ENCODE measurements around the gene CD163L1. TPM values are rescaled to one million over a fixed set of nuclear protein-coding genes. Genes with fewer than 3 reads are reported as not detected.

CD163L1 gene
- under 0.01 and 0.22 TPM in 2 replicates for total RNA-seq (2012; rRNA removed)

DNA sequence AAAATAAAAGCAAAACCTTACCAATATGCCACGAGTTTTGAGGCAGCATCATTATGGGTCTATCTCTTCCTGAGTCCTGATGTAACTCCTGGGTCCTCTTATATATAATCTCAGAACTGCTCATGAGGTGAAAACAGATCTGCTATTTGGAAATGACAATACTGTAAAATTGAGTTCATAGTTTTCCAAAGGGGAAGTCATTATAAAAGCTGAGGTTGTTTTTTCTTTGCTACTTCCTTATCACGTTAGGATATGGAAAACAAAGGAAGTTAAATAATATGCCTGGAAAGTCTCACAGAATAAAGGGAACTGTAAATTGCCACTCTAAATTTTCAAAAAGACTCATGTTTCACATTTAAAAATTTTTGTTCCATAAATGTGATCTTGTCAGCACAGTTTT is at the start of gene CD163L1:
Gene CD163L1 (minus strand): TSS at position 78 of the 400 bp plus-strand sequence. CDS start 26 bp downstream, at position 52.
- H3K36me3 ChIP-seq (ENCODE audit: insufficient read depth, low read length): no peaks in the 10 kb centered on the region
- no peaks in the 10 kb centered on the region for H3K27me3 ChIP-seq (ENCODE audit: control insufficient read depth, insufficient read depth, low read length)
- no peak within 1 kb of the TSS for H3K9ac ChIP-seq (ENCODE audit: low read depth, low read length)
- no peak within 1 kb of the TSS for H3K4me3 ChIP-seq (ENCODE audit: low read length)
- no peaks in the 10 kb centered on the region for H3K9me3 ChIP-seq (replicated peaks; ENCODE audit: low read length)
- no peak within 1 kb of the TSS for H3K4me2 ChIP-seq (ENCODE audit: low read length)
- H3K4me1 ChIP-seq (ENCODE audit: control insufficient read depth, insufficient read depth, low read length): no peaks in the 10 kb centered on the region

DNA sequence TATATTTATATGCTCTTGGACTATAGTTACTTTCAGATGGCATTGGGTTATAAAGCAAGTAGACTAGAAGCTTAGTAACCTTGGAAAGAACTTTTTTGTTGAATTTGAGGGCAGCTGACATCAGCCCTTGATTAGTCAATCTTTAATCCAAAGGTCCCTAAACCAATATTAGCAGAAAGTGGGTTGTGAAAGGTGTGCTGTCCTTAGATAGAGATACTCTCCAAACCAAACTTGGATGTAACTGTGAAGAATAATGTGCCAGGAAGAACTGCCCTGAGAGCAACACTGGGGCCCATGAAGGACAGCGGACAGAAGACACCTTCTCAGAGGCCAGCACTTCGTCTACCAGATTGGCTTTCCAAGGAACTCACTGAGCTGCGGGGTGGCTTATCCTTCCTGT is 49.1 kb upstream of the CD163L1 start:
- Histone ChIP-seq H3K4me3 (ENCODE audit: low read length) (no peak overlapping the region), H3K36me3 (ENCODE audit: insufficient read depth, low read length) (no peaks in the 10 kb centered on the region), H3K9me3 (replicated peaks; ENCODE audit: low read length) (no peaks in the 10 kb centered on the region), H3K9ac (ENCODE audit: low read depth, low read length) (no peak overlapping the region), H3K4me1 (ENCODE audit: control insufficient read depth, insufficient read depth, low read length) (peaks cover 9% of the 10 kb centered on the region), H3K27me3 (ENCODE audit: control insufficient read depth, insufficient read depth, low read length) (no peaks in the 10 kb centered on the region), H3K4me2 (ENCODE audit: low read length) (no peak overlapping the region)

DNA sequence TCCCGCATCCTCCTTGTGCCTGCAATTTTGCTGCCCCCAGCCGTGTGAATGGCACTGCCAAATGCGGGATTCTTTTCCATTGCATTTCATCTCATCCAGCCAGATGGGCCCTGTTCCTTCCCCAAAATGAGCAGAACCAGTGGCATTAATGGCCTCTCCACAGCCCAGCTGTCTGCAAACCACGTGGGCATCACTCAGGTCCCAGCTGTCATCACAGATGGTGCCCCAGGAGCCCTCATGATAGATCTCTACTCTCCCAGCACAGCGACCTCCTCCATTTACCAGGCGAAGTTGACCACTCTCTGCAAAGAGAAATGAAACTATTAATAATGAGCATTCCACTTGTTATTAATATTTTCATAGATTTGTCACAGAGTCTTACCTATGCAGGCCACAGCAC is 42.6 kb upstream of the CD163L1 start:
- no peaks in the 10 kb centered on the region for H3K27me3 ChIP-seq (ENCODE audit: control insufficient read depth, insufficient read depth, low read length)
- no peaks in the 10 kb centered on the region for H3K4me1 ChIP-seq (ENCODE audit: control insufficient read depth, insufficient read depth, low read length)
- H3K9ac ChIP-seq (ENCODE audit: low read depth, low read length): no peak overlapping the region
- no peaks in the 10 kb centered on the region for H3K9me3 ChIP-seq (replicated peaks; ENCODE audit: low read length)
- H3K36me3 ChIP-seq (ENCODE audit: insufficient read depth, low read length): no peaks in the 10 kb centered on the region
- no peak overlapping the region for H3K4me3 ChIP-seq (ENCODE audit: low read length)
- H3K4me2 ChIP-seq (ENCODE audit: low read length): no peak overlapping the region

DNA sequence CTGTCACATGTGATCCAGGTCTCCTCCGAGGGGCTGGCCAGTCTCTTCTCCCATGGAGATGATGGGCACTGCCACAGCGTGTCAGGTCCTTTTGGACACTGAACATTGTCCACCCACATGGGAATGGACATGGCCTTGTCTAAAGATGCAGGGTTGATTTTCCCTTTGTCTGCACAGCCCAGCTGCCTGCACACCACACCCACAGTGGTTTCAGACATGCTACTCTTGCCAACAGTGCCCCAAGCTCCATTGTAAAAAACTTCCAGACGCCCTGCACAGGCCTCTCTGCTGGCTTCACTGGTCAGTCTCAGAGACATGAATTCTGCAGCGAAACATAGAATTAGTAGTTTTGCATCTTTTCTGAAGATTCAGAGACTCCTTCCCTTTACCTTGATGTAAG is 41.1 kb upstream of the CD163L1 start:
- H3K36me3 ChIP-seq (ENCODE audit: insufficient read depth, low read length): no peaks in the 10 kb centered on the region
- no peak overlapping the region for H3K4me2 ChIP-seq (ENCODE audit: low read length)
- H3K9me3 ChIP-seq (replicated peaks; ENCODE audit: low read length): no peaks in the 10 kb centered on the region
- no peaks in the 10 kb centered on the region for H3K27me3 ChIP-seq (ENCODE audit: control insufficient read depth, insufficient read depth, low read length)
- no peak overlapping the region for H3K4me3 ChIP-seq (ENCODE audit: low read length)
- H3K4me1 ChIP-seq (ENCODE audit: control insufficient read depth, insufficient read depth, low read length): no peaks in the 10 kb centered on the region
- H3K9ac ChIP-seq (ENCODE audit: low read depth, low read length): no peak overlapping the region

DNA sequence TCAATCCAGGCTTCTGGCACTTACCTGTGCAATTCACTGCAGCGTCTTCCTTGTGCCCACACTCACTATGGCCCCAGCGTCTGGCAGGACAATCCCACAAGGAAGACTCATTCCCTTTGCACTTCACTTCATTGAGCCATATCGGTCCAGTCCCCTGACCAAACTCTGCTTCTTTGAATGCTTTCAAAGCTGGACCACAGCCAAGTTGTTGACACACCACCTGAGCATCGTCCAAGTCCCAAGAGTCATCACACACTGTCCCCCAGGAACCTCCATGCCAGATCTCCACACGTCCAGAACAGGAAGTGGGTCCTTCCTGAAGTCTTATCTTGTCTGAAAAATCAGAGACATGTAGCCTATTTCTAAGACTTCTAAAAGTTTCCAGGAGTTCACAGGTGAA is 39.4 kb upstream of the CD163L1 start:
- no peaks in the 10 kb centered on the region for H3K4me1 ChIP-seq (ENCODE audit: control insufficient read depth, insufficient read depth, low read length)
- H3K4me2 ChIP-seq (ENCODE audit: low read length): no peak overlapping the region
- no peak overlapping the region for H3K9ac ChIP-seq (ENCODE audit: low read depth, low read length)
- no peak overlapping the region for H3K4me3 ChIP-seq (ENCODE audit: low read length)
- no peaks in the 10 kb centered on the region for H3K9me3 ChIP-seq (replicated peaks; ENCODE audit: low read length)
- no peaks in the 10 kb centered on the region for H3K27me3 ChIP-seq (ENCODE audit: control insufficient read depth, insufficient read depth, low read length)
- no peaks in the 10 kb centered on the region for H3K36me3 ChIP-seq (ENCODE audit: insufficient read depth, low read length)

DNA sequence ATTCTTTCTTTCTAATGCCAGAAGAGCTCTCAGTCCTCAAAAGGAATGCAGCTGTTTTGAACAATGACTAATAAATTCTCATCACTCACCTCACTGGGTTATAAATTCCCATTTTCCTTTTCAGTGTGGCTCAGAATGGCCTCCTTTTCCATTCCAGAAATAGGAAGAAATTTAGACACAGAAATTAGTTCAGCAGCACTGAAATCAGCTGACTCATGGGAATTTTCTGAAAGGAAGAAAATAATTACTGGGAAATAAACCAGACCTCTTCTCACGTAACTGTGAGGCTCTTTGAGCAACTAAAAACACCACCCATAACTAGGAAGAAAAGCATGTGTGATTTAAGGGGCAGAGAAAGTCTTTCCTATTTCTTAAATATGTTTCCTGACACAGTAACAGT is 35.8 kb upstream of the CD163L1 start:
- H3K4me3 ChIP-seq (ENCODE audit: low read length): no peak overlapping the region
- H3K9ac ChIP-seq (ENCODE audit: low read depth, low read length): no peak overlapping the region
- H3K27me3 ChIP-seq (ENCODE audit: control insufficient read depth, insufficient read depth, low read length): no peaks in the 10 kb centered on the region
- no peaks in the 10 kb centered on the region for H3K4me1 ChIP-seq (ENCODE audit: control insufficient read depth, insufficient read depth, low read length)
- no peaks in the 10 kb centered on the region for H3K36me3 ChIP-seq (ENCODE audit: insufficient read depth, low read length)
- H3K4me2 ChIP-seq (ENCODE audit: low read length): no peak overlapping the region
- no peaks in the 10 kb centered on the region for H3K9me3 ChIP-seq (replicated peaks; ENCODE audit: low read length)

DNA sequence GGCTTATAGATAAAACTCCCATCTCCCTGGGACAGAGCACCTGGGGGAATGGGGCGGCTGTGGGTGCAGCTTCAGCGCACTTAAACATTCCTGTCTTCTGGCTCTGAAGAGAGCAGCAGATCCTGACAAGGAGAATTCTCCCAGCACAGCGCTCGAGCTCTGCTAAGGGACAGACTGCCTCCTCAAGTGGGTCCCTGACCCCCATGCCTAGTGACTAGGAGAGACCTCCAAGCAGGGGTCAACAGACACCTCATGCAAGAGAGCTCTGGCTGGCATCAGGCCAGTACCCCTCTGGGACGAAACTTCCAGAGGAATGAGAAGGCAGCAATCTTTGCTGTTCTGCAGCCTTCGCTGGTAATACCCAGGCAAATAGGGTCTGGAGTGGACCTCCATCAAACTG is 28.1 kb upstream of the CD163L1 start:
- no peak overlapping the region for H3K4me2 ChIP-seq (ENCODE audit: low read length)
- no peaks in the 10 kb centered on the region for H3K36me3 ChIP-seq (ENCODE audit: insufficient read depth, low read length)
- H3K27me3 ChIP-seq (ENCODE audit: control insufficient read depth, insufficient read depth, low read length): no peaks in the 10 kb centered on the region
- no peaks in the 10 kb centered on the region for H3K4me1 ChIP-seq (ENCODE audit: control insufficient read depth, insufficient read depth, low read length)
- H3K9me3 ChIP-seq (replicated peaks; ENCODE audit: low read length): no peaks in the 10 kb centered on the region
- no peak overlapping the region for H3K4me3 ChIP-seq (ENCODE audit: low read length)
- no peak overlapping the region for H3K9ac ChIP-seq (ENCODE audit: low read depth, low read length)

DNA sequence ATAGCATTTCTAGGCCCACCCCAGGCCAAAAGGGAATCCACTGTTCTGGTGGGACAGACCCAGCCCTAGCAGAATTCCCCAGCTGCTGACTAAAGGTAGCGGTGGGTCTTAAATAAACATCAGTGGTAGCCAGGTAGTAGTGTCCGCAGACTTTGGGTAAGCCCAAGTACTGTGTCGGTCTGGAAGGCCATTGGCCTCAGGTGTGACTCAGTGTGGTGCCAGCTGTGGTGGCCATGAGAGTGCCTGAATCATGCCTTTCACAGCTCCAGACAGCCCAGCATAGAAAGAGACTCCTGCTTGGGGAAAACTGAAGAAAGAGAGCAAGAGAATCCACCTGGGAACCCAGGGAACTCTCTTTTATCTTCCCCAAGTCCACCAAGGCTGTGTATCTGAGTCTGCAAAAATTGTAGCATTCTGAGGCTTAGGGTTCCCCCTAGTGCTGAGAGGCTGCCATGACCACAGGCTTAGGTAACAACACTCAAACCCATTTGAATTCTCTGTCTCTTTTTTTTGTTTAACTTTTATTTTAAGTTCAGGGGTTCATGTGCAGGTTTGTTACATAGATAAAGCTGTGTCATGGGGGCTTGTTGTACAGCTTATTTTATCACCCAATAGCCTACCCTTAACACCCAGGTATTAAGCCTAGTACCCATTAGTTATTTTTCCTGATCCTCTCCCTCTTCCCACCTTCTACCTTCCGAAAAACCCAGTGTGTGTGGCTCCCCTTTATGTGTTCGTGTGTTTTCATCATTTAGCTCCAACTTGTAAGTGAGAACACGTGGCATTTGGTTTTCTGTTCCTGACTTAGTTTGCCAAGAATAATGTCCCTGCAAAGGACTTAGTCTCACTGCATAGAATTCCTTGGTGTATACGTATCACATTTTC is 16.7 kb upstream of the CD163L1 start:
- Histone ChIP-seq H3K36me3 (ENCODE audit: insufficient read depth, low read length) (no peaks in the 10 kb centered on the region), H3K4me2 (ENCODE audit: low read length) (no peak overlapping the region), H3K4me3 (ENCODE audit: low read length) (no peak overlapping the region), H3K4me1 (ENCODE audit: control insufficient read depth, insufficient read depth, low read length) (no peaks in the 10 kb centered on the region), H3K9ac (ENCODE audit: low read depth, low read length) (no peak overlapping the region), H3K9me3 (replicated peaks; ENCODE audit: low read length) (no peaks in the 10 kb centered on the region), H3K27me3 (ENCODE audit: control insufficient read depth, insufficient read depth, low read length) (no peaks in the 10 kb centered on the region)

DNA sequence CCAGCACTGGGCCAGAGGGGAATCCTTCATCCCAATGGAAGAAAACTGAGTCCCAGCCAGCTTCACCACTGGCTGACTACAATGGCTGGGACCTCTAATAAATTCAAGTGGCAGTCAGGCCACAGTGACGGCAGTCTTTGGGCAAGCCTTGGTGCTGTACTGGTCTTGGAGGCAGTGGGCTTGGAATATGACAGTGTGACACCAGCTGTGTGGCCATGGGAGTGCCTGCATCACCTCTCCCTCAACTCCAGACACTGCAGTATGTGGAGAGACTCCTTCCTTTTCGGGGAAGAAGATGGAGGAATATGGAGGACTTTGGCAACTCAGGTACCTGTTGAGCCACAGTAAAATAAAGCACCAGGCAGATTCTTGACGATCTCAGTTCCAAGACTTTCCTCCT is 16.0 kb upstream of the CD163L1 start:
- no peaks in the 10 kb centered on the region for H3K4me1 ChIP-seq (ENCODE audit: control insufficient read depth, insufficient read depth, low read length)
- no peak overlapping the region for H3K4me2 ChIP-seq (ENCODE audit: low read length)
- H3K9me3 ChIP-seq (replicated peaks; ENCODE audit: low read length): no peaks in the 10 kb centered on the region
- no peaks in the 10 kb centered on the region for H3K36me3 ChIP-seq (ENCODE audit: insufficient read depth, low read length)
- no peaks in the 10 kb centered on the region for H3K27me3 ChIP-seq (ENCODE audit: control insufficient read depth, insufficient read depth, low read length)
- H3K9ac ChIP-seq (ENCODE audit: low read depth, low read length): no peak overlapping the region
- H3K4me3 ChIP-seq (ENCODE audit: low read length): no peak overlapping the region

DNA sequence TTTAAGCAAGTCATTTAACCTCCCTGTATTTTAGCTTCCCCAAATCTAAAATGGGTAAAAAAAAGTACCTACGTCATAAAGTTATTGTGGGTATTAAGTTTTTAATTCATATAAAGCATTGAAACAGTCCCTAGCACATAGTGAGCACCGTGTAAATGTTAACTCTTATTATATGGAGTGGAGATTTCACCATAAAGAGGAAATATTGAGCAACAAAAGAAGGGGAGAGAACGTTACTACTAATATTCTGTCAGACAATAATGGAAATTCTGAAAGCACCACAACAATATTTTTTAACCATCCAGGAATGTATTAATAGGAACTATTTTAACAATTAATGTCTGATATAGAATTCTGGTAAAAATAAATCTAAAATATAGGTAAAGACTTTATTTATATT is 7.8 kb upstream of the CD163L1 start:
- no peak overlapping the region for H3K4me2 ChIP-seq (ENCODE audit: low read length)
- H3K9ac ChIP-seq (ENCODE audit: low read depth, low read length): no peak overlapping the region
- H3K4me3 ChIP-seq (ENCODE audit: low read length): no peak overlapping the region
- no peaks in the 10 kb centered on the region for H3K36me3 ChIP-seq (ENCODE audit: insufficient read depth, low read length)
- H3K4me1 ChIP-seq (ENCODE audit: control insufficient read depth, insufficient read depth, low read length): no peaks in the 10 kb centered on the region
- H3K9me3 ChIP-seq (replicated peaks; ENCODE audit: low read length): no peaks in the 10 kb centered on the region
- no peaks in the 10 kb centered on the region for H3K27me3 ChIP-seq (ENCODE audit: control insufficient read depth, insufficient read depth, low read length)

DNA sequence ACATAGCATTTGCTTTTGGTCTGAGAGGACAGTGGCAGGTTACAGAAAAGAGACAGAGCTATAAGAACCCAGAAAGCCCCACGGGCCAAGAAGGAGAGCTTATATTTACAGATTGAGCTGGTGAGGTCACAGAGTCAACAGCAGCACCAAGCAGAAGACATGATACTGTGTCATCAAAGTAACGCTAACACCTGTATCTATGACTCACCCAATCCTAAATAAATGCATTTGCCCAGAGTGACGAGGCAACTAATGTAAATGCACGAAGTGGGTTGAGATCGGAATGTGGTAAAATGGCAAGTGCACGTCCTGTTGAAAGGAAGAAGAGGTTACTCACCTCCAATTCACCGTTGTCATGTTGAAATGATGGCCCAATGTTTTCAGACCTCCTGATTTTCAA is 6.7 kb upstream of the CD163L1 start:
- no peak overlapping the region for H3K4me3 ChIP-seq (ENCODE audit: low read length)
- H3K9ac ChIP-seq (ENCODE audit: low read depth, low read length): no peak overlapping the region
- no peaks in the 10 kb centered on the region for H3K4me1 ChIP-seq (ENCODE audit: control insufficient read depth, insufficient read depth, low read length)
- H3K27me3 ChIP-seq (ENCODE audit: control insufficient read depth, insufficient read depth, low read length): no peaks in the 10 kb centered on the region
- no peak overlapping the region for H3K4me2 ChIP-seq (ENCODE audit: low read length)
- no peaks in the 10 kb centered on the region for H3K36me3 ChIP-seq (ENCODE audit: insufficient read depth, low read length)
- H3K9me3 ChIP-seq (replicated peaks; ENCODE audit: low read length): no peaks in the 10 kb centered on the region

DNA sequence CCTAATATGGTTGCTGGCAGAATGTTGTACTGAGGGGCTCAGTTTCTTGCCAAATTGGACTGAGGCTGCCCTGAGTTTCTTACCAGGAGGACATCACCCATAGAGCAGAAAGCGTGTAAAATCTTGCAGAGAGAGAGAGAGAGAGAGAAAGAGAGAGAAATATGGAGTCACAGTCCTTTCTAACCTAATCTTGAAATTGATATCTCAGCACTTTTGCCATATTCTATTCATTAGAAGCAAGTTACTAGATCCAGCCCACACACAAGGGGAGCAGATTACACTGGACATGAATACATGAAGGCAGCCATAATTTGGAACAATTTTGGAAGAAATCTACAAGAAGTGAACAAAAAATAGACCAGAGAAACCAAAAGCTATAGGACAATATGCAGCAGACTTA is 4.1 kb upstream of the CD163L1 start:
- Histone ChIP-seq H3K4me3 (ENCODE audit: low read length) (no peak overlapping the region), H3K9ac (ENCODE audit: low read depth, low read length) (no peak overlapping the region), H3K4me1 (ENCODE audit: control insufficient read depth, insufficient read depth, low read length) (no peaks in the 10 kb centered on the region), H3K4me2 (ENCODE audit: low read length) (no peak overlapping the region), H3K36me3 (ENCODE audit: insufficient read depth, low read length) (no peaks in the 10 kb centered on the region), H3K27me3 (ENCODE audit: control insufficient read depth, insufficient read depth, low read length) (no peaks in the 10 kb centered on the region), H3K9me3 (replicated peaks; ENCODE audit: low read length) (no peaks in the 10 kb centered on the region)

Data from skeletal muscle satellite cell (primary cell).